SK-N-SH (cell line): ENCODE results near the gene DPP10. TPM values are rescaled to one million over a fixed set of nuclear protein-coding genes. Genes with fewer than 3 reads are reported as not detected.

Experiments used
- CTCF ChIA-PET: fragments of 300-600, 350-600 bp; formaldehyde crosslinking; extraction: SDS; loops from one replicate; lab custom pipeline; 2021; lab: Yijun Ruan, JAX
- POLR2A ChIA-PET: fragments of 350-600 bp; sonication (Branson Sonifier 250); formaldehyde crosslinking; extraction: SDS; loops from one replicate; lab custom pipeline; 2020; ENCODE audit warnings: antibody characterized with exemption, inconsistent platforms; lab: Yijun Ruan, JAX
- DNase-seq: peaks from one replicate; pipeline ENCODE4 v3.0.0; 2012
- H2AFZ ChIP-seq: fragments of 200-600 bp; sonication (generic); 2 replicates; pipeline ENCODE4 v1.8.1; 2016; ENCODE audit warnings: antibody characterized with exemption, mild to moderate bottlenecking, low read depth
- H3F3A ChIP-seq: fragments of 200-600 bp; sonication (generic); replicated peaks from 2 replicates; pipeline ENCODE3; 2016; ENCODE audit warnings: antibody characterized with exemption, mild to moderate bottlenecking; ENCODE audit not compliant: insufficient read depth
- H3K27ac ChIP-seq, 2 experiments: fragments of 200-500 bp in 1 of 2; fragments of 200-600 bp in 1 of 2; sonication (Bioruptor generic) in 1 of 2; sonication (generic), shearing (Covaris generic) in 1 of 2; 2 replicates each; pipeline versions ENCODE4 v1.5.1 to v1.6.1; 2014 to 2016; ENCODE audit warnings: low read depth in 2 of 2, inconsistent platforms in 1 of 2, low read length in 1 of 2, mild to moderate bottlenecking in 1 of 2, mixed read lengths in 1 of 2
- H3K27me3 ChIP-seq: fragments of 200-600 bp; sonication (generic), shearing (Covaris generic); 2 replicates; pipeline ENCODE4 v1.6.1; 2016; ENCODE audit warnings: mixed run types; ENCODE audit not compliant: insufficient read depth
- H3K36me3 ChIP-seq, 2 experiments: fragments of 200-500 bp in 1 of 2; fragments of 200-600 bp in 1 of 2; sonication (Bioruptor generic) in 1 of 2; sonication (generic) in 1 of 2; replicated peaks in 1 of 2; 2 replicates each; pipeline versions ENCODE3 to v1.5.1; 2014 to 2016; ENCODE audit warnings: low read length in 1 of 2, mild to moderate bottlenecking in 1 of 2; ENCODE audit not compliant: insufficient read depth in 2 of 2, control insufficient read depth in 1 of 2
- H3K4me1 ChIP-seq, 2 experiments: fragments of 200-500 bp in 1 of 2; fragments of 200-600 bp in 1 of 2; sonication (Bioruptor generic) in 1 of 2; sonication (generic), shearing (Covaris generic) in 1 of 2; 2 replicates each; pipeline versions ENCODE4 v1.5.1 to v1.6.1; 2014 to 2016; ENCODE audit warnings: low read depth in 1 of 2, low read length in 1 of 2, mixed run types in 1 of 2; ENCODE audit not compliant: insufficient read depth in 2 of 2, control insufficient read depth in 1 of 2
- H3K4me2 ChIP-seq: fragments of 200-600 bp; sonication (generic), shearing (Covaris generic); 2 replicates; pipeline ENCODE4 v1.6.1; 2017; ENCODE audit warnings: mixed run types
- H3K4me3 ChIP-seq, 2 experiments: fragments of 200-500 bp in 1 of 2; fragments of 200-600 bp in 1 of 2; sonication (Bioruptor generic) in 1 of 2; sonication (generic), shearing (Covaris generic) in 1 of 2; 2 replicates each; pipeline versions ENCODE4 v1.5.1 to v1.8.1; 2014 to 2016; ENCODE audit warnings: low read depth in 2 of 2, inconsistent platforms in 1 of 2, low read length in 1 of 2, mild to moderate bottlenecking in 1 of 2, mixed read lengths in 1 of 2, moderate library complexity in 1 of 2
- H3K79me2 ChIP-seq: fragments of 200-600 bp; sonication (generic); 2 replicates; pipeline ENCODE4 v1.8.1; 2017; ENCODE audit warnings: mild to moderate bottlenecking; ENCODE audit not compliant: insufficient read depth
- H3K9ac ChIP-seq: fragments of 200-600 bp; sonication (generic); 2 replicates; pipeline ENCODE4 v1.6.1; 2017; ENCODE audit warnings: mixed run types
- H3K9me2 ChIP-seq: fragments of 200-600 bp; sonication (generic); 2 replicates; pipeline ENCODE4 v1.6.1; 2017; ENCODE audit warnings: mixed run types
- H3K9me3 ChIP-seq: fragments of 200-600 bp; sonication (generic); 2 replicates; pipeline ENCODE4 v1.6.1; 2017; ENCODE audit warnings: mixed run types, mild to moderate bottlenecking, moderate library complexity
- H4K20me1 ChIP-seq: fragments of 200-600 bp; sonication (generic); 2 replicates; pipeline ENCODE4 v1.6.1; 2017; ENCODE audit warnings: mild to moderate bottlenecking, mixed run types; ENCODE audit not compliant: insufficient read depth
- ELF1 ChIP-seq: IDR thresholded peaks from 2 replicates; pipeline ENCODE4 v1.4.0; 2012
- MXI1 ChIP-seq: IDR thresholded peaks from 2 replicates; pipeline ENCODE4 v1.6.1; 2012; ENCODE audit warnings: mild to moderate bottlenecking, low read depth, low read length, improper control_type of control experiment
- NFIC ChIP-seq: IDR thresholded peaks from 2 replicates; pipeline ENCODE4 v1.4.0; 2012; ENCODE audit warnings: borderline replicate concordance
- PBX3 ChIP-seq: IDR thresholded peaks from 2 replicates; pipeline ENCODE4; 2012
- POLR2AphosphoS5 ChIP-seq: IDR thresholded peaks from 2 replicates; pipeline ENCODE4 v1.6.1; 2012; ENCODE audit warnings: low read depth, low read length
- RAD21 ChIP-seq: IDR thresholded peaks from 2 replicates; pipeline ENCODE4 v1.6.1; 2012; ENCODE audit warnings: mild to moderate bottlenecking, low read length
- RXRA ChIP-seq: IDR thresholded peaks from 2 replicates; pipeline ENCODE4 v1.4.0; 2012; ENCODE audit warnings: low read depth, mild to moderate bottlenecking, borderline replicate concordance
- TEAD4 ChIP-seq: IDR thresholded peaks from 2 replicates; pipeline ENCODE4 v1.4.0; 2012; ENCODE audit warnings: mild to moderate bottlenecking, borderline replicate concordance; ENCODE audit not compliant: insufficient read depth
- USF1 ChIP-seq: IDR thresholded peaks from 2 replicates; pipeline ENCODE4 v1.4.0; 2012; ENCODE audit warnings: low read depth, borderline replicate concordance
- YY1 ChIP-seq: IDR thresholded peaks from 2 replicates; pipeline ENCODE4 v1.4.0; 2012; ENCODE audit warnings: low read depth, mild to moderate bottlenecking
- WGBS: methylation state at CpG from one replicate; pipeline ENCODE4 v1.1.6; 2017; ENCODE audit warnings: low lambda C conversion rate; 5-methylcytosine and 5-hydroxymethylcytosine counted together
- polyA plus RNA-seq, 3 experiments: library from polyadenylated mRNA; depleted of rRNA; stranded (reverse); fragments of >200 nt; gene quantifications; 2 replicates each; pipeline ENCODE4 v1.2.3, GENCODE V29; 2012
- small RNA-seq, 7 experiments: library from RNA; depleted of rRNA; stranded (forward); fragments of <200 nt; gene quantifications; one replicate each; pipeline ENCODE3, GENCODE V24; 2012

DPP10 gene
- polyA plus RNA-seq, 1 of the 3 experiments (the other 2 are of a cell fraction) = not detected

DNA sequence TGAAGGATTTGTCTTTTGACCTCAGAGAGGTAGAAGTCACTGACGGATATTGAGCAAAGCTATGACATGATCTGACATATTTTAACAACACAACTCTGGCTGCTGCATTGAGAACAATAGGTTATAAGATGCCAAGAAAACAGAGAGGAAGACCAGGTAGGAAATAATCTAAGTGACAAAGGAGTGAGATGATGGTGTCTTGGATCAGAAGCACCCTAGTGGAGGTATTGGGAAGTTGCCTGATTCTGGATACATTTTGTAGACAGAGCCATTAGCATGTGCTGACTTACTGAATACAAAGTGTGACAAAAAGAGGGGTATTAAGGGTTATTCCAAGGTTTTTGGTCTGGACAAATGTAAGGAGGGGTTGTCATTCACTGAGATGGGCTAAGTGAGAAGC lies 1438.1 kb downstream of the DPP10 start:
- WGBS = 75% methylated on average over 1 of the region's 1 CpG
- no peaks in the 10 kb centered on the region for H4K20me1 ChIP-seq
- no peaks in the 10 kb centered on the region for H3K4me1 ChIP-seq
- H2AFZ ChIP-seq = no peak overlapping the region
- no peak for TF ChIP-seq PBX3
- TF ChIP-seq NFIC = no peak
- no peak for TF ChIP-seq ELF1
- no peak for TF ChIP-seq POLR2AphosphoS5
- no peak for TF ChIP-seq MXI1
- TF ChIP-seq RXRA = no peak
- no peak for TF ChIP-seq RAD21
- TF ChIP-seq TEAD4 = no peak
- H3K9me3 ChIP-seq = no peaks in the 10 kb centered on the region
- H3K79me2 ChIP-seq = no peaks in the 10 kb centered on the region
- peak; percentile 1 for DNase-seq
- CTCF ChIA-PET = interaction anchor here (0.9 kb wide), 1 partner anchor 24 kb away, joined by 3 read pairs; no protein-coding TSS in a partner anchor
- no peak overlapping the region for H3K4me3 ChIP-seq
- no peaks in the 10 kb centered on the region for H3F3A ChIP-seq
- no peaks in the 10 kb centered on the region for H3K27me3 ChIP-seq
- H3K36me3 ChIP-seq = no peaks in the 10 kb centered on the region
- POLR2A ChIA-PET = no interaction called here
- no peak overlapping the region for H3K9ac ChIP-seq
- H3K27ac ChIP-seq = no peak overlapping the region
- no peaks in the 10 kb centered on the region for H3K9me2 ChIP-seq
- H3K4me2 ChIP-seq = no peak overlapping the region

DNA sequence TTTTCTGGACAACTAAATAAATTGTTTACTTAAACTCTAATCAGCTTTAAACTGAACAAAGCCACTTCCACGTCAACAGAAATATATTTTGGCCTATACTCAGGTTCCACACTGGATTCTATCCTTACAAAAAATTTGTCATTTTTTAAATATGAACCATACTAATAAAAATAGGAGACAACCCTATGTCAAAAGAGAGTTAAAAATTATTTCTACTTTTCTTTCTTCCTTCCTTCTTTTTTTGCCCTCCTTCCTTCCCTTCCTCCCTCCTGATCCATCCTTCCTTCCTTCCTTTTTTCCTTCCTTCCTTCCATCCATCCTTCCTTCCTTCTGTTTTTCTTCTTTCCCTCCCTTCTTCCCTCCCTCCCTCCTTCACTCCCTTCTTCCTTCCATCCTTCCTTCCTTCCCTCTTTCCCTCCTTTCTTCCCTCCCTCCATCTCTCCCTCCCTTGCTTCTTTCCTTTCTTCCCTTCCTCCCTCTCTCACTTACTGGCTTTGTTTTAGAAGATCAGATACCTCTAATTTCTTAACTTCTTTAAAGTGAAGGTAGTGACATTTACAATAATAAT lies 1444.9 kb downstream of the DPP10 start:
- WGBS = 4% methylated on average over 1 of the region's 1 CpG
- TF ChIP-seq RXRA = no peak
- no peak for TF ChIP-seq USF1
- TF ChIP-seq YY1 = no peak
- no peak for TF ChIP-seq NFIC
- CTCF ChIA-PET = interaction anchor here (1.0 to 1.3 kb wide), 2 partner anchors 8 to 13 kb away, joined by 3 read pairs; no protein-coding TSS in a partner anchor

More for the DNA sequence above, 1444.9 kb downstream of the DPP10 start:
- no peaks in the 10 kb centered on the region for H3K36me3 ChIP-seq
- no peak overlapping the region for H2AFZ ChIP-seq
- no peak overlapping the region for H3K4me3 ChIP-seq
- H3K27ac ChIP-seq = no peak overlapping the region
- H3K9me2 ChIP-seq = no peaks in the 10 kb centered on the region
- H3F3A ChIP-seq = no peaks in the 10 kb centered on the region
- no peak overlapping the region for H3K4me2 ChIP-seq
- no peaks in the 10 kb centered on the region for H3K9me3 ChIP-seq
- no peak overlapping the region for H3K9ac ChIP-seq
- H3K79me2 ChIP-seq = no peaks in the 10 kb centered on the region
- no peaks in the 10 kb centered on the region for H3K4me1 ChIP-seq
- no peaks in the 10 kb centered on the region for H3K27me3 ChIP-seq
- H4K20me1 ChIP-seq = no peaks in the 10 kb centered on the region
- DNase-seq = no peak
- POLR2A ChIA-PET = no interaction called here

Small RNA genes within 50 kb of the gene (small RNA-seq; reads per million reads assigned to genes)
- gene RNU2-41P = 0 to 10.9 (median 2.1) reads per million in 7 experiments
